Upper lobe of left lung (tissue), 6 donors: ENCODE measurements around the gene KCTD11. TPM values are rescaled to one million over a fixed set of nuclear protein-coding genes. Genes with fewer than 3 reads are reported as not detected.
A peak's percentile ranks its signal among the peaks of the same experiment; 100 is the strongest.

Source experiments
- ATAC-seq, 2 donors: fragments of 200-7000 bp; cut with Tn5 transposase; one replicate each; pipeline ENCODE4 v1.9.1; 2022; ENCODE audit warnings: mild to moderate bottlenecking in 2 of 2, moderate library complexity in 2 of 2; ENCODE audit not compliant: low FRiP score in 2 of 2
- DNase-seq, 2 donors: peaks; one replicate each; pipeline ENCODE4 v3.0.0-alpha.2; 2019 to 2020
- H3K27ac ChIP-seq, 4 donors: fragments of 200-600 bp; sonication (generic); one replicate each; pipeline ENCODE4 v1.5.1; 2016 to 2019
- H3K27me3 ChIP-seq, 4 donors: fragments of 200-600 bp; sonication (generic); one replicate each; pipeline ENCODE4 v1.5.1; 2017 to 2019
- H3K36me3 ChIP-seq, 4 donors: fragments of 200-600 bp; sonication (generic); one replicate each; pipeline ENCODE4 v1.5.1; 2016 to 2019
- H3K4me1 ChIP-seq, 4 donors: fragments of 200-600 bp; sonication (generic); one replicate each; pipeline ENCODE4 v1.5.1; 2018 to 2019
- H3K4me3 ChIP-seq, 4 donors: fragments of 200-600 bp; sonication (generic); one replicate each; pipeline ENCODE4 v1.5.1; 2017 to 2019; ENCODE audit warnings: mild to moderate bottlenecking in 2 of 4, moderate library complexity in 1 of 4
- H3K9me3 ChIP-seq, 4 donors: fragments of 200-600 bp; sonication (generic); one replicate each; pipeline ENCODE4 v1.5.1; 2018 to 2019
- EP300 ChIP-seq, 4 donors: sonication (generic); formaldehyde crosslinking; IDR thresholded peaks; one replicate each; pipeline ENCODE4 v1.5.1; 2017; ENCODE audit warnings: antibody characterized with exemption in 4 of 4, control low read depth in 2 of 4
- POLR2A ChIP-seq, 4 donors: fragments of 450-650 bp; IDR thresholded peaks; one replicate each; pipeline ENCODE4 v1.5.1; 2016 to 2017; ENCODE audit warnings: antibody characterized with exemption in 4 of 4, mild to moderate bottlenecking in 2 of 4
- POLR2AphosphoS5 ChIP-seq, 2 donors: sonication (generic); formaldehyde crosslinking; IDR thresholded peaks; one replicate each; pipeline ENCODE4 v1.5.1; 2017; ENCODE audit warnings: antibody characterized with exemption in 2 of 2
- WGBS, 2 donors: methylation state at CpG; one replicate each; pipeline ENCODE4 v1.1.5; 2017 to 2018; 5-methylcytosine and 5-hydroxymethylcytosine counted together
- total RNA-seq, 6 donors: library from RNA; depleted of rRNA in 4 of 6; stranded (reverse); fragments of >200 nt in 4 of 6; gene quantifications; one replicate each; pipeline versions ENCODE4 v1.1.0 to v1.2.1, GENCODE V29; 2016 to 2021
- TF ChIP-seq, protein P1 (sequence below), 6 experiments: fragments of 450-650 bp in 4 of 6; fragments of 200-600 bp in 2 of 6; sonication (generic) in 2 of 6; IDR thresholded peaks; one replicate each; pipeline ENCODE4 v1.5.1; 2016 to 2019; ENCODE audit warnings: antibody characterized with exemption in 6 of 6
- donor health status: DM: no; HTN: no; CAD: no; lungs with moderate emphysema.
- donor health status: DM: no; HTN: yes; CAD: no; lungs with severe emphysema.

KCTD11 gene
- total RNA-seq, 6 donors from 2014 or later = 5.2 to 13.8 (median 10.5) TPM

- H3K36me3 ChIP-seq = peaks cover 0 to 9% (median 0%) of the 10 kb centered on the region in 4 donors
- H3K27me3 ChIP-seq = no peaks in the 10 kb centered on the region
- no peaks in the 10 kb centered on the region for H3K4me1 ChIP-seq
- DNase-seq (no peak), ATAC-seq (no peak)
- H3K9me3 ChIP-seq = no peaks in the 10 kb centered on the region
- WGBS, 2 donors = 50 to 82% methylated on average over 3 to 15 of the region's 15 CpGs
- H3K27ac ChIP-seq = no peak overlapping the region
- TF ChIP-seq POLR2AphosphoS5 (IDR thresholded peaks at IDR 0.05) (no peak), EP300 (IDR thresholded peaks at IDR 0.05) (no peak), POLR2A (IDR thresholded peaks at IDR 0.05) (no peak)
- TF ChIP-seq, protein P1, sequence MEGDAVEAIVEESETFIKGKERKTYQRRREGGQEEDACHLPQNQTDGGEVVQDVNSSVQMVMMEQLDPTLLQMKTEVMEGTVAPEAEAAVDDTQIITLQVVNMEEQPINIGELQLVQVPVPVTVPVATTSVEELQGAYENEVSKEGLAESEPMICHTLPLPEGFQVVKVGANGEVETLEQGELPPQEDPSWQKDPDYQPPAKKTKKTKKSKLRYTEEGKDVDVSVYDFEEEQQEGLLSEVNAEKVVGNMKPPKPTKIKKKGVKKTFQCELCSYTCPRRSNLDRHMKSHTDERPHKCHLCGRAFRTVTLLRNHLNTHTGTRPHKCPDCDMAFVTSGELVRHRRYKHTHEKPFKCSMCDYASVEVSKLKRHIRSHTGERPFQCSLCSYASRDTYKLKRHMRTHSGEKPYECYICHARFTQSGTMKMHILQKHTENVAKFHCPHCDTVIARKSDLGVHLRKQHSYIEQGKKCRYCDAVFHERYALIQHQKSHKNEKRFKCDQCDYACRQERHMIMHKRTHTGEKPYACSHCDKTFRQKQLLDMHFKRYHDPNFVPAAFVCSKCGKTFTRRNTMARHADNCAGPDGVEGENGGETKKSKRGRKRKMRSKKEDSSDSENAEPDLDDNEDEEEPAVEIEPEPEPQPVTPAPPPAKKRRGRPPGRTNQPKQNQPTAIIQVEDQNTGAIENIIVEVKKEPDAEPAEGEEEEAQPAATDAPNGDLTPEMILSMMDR (IDR thresholded peaks at IDR 0.05) = no peak
- H3K4me3 ChIP-seq = no peak overlapping the region
Measured at GRCh38 chr17:7343250-7343649, 8.7 kb upstream of the KCTD11 start.

DNA sequence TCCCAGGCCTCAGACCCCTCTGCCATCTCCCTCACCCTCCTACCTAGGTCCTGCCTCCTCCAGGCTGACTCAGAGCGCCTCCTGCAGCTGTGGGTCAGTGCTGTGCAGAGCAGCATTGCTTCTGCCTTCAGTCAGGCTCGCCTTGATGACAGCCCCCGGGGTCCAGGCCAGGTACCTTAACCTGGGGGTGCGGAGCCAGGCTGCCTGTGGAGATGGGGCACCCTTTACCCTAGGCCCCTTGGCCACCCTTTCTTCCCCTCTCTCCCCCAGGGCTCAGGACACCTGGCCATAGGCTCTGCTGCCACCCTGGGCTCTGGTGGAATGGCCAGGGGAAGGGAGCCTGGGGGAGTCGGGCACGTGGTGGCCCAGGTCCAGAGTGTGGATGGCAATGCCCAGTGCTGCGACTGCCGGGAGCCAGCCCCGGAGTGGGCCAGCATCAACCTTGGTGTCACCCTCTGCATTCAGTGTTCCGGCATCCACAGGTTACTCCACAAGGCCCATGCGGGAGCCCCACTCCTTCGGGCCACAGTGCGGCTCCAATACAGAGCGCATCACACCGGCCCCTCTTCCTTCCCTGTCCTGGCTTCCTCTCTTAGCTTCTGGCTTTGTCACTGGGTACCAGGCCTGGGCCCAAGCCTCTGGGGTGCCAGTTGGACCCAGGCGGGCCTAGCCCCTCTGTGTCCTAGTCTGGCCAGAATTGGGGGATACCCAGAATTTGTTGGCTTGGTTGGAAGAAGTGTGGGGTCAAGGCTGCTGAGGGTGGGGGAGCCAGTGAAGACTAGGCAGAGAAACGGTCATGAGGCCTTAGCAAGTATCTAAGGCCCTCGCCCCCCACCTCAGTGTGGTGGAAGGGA, 5.0 kb upstream of the KCTD11 start:
- 78 to 83% methylated on average over 18 of the region's 18 CpGs for WGBS, 2 donors
- DNase-seq = peak in 1 of 2 donors; percentile 72

DNA sequence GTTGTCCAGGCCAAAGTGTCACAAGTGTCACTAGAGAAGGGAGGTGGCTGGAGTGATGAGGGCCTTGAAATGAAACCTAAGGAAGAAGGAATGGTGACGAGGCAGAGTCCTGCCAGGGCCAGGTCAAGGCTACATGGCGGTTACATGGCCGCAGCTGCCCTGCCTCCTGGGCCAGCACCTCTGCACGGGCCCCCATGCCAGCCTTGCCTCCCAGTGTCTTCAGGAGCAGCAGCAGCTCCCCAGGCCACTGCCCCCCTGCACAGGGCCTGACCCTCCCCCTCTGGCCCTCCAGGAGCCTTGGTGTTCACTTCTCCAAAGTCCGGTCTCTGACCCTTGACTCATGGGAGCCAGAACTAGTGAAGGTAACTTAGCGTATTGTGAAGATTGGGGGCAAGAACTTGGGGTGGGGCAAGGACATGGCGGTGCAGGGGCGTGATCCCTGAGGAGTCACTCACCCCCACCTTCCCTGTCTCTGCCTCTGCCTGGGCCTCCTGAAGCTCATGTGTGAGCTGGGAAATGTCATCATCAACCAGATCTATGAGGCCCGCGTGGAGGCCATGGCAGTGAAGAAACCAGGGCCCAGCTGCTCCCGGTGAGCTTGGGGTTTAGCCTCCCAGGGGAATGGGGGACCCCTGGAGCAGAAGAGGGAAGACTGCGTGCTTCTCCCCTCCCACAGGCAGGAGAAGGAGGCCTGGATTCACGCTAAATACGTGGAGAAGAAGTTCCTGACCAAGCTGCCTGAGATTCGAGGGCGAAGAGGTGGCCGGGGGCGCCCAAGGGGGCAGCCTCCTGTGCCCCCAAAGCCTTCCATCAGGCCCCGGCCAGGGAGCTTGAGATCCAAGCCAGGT, 4.1 kb upstream of the KCTD11 start:
- H3K36me3 ChIP-seq = peaks cover 0 to 9% (median 0%) of the 10 kb centered on the region in 4 donors
- no peaks in the 10 kb centered on the region for H3K9me3 ChIP-seq
- DNase-seq (peak in 1 of 2 donors; percentile 64), ATAC-seq (no peak)
- WGBS, 2 donors = 63 to 73% methylated on average over 10 to 19 of the region's 19 CpGs
- peaks cover 24 to 31% (median 29%) of the 10 kb centered on the region in 4 donors for H3K4me1 ChIP-seq
- H3K27me3 ChIP-seq = no peaks in the 10 kb centered on the region
- H3K27ac ChIP-seq = no peak overlapping the region
- TF ChIP-seq POLR2A (IDR thresholded peaks at IDR 0.05) (no peak), POLR2AphosphoS5 (IDR thresholded peaks at IDR 0.05) (no peak), EP300 (IDR thresholded peaks at IDR 0.05) (no peak)
- H3K4me3 ChIP-seq = no peak overlapping the region

More for the DNA sequence above, 5.0 kb upstream of the KCTD11 start:
- Histone ChIP-seq H3K27me3 (no peaks in the 10 kb centered on the region), H3K36me3 (peaks cover 0 to 9% (median 0%) of the 10 kb centered on the region in 4 donors), H3K27ac (no peak overlapping the region), H3K4me1 (peaks cover 18 to 25% (median 23%) of the 10 kb centered on the region in 4 donors), H3K4me3 (no peak overlapping the region), H3K9me3 (no peaks in the 10 kb centered on the region)
- ATAC-seq = no peak
- TF ChIP-seq POLR2AphosphoS5 (IDR thresholded peaks at IDR 0.05) (no peak), EP300 (IDR thresholded peaks at IDR 0.05) (no peak), POLR2A (IDR thresholded peaks at IDR 0.05) (no peak)
- TF ChIP-seq, protein P1 (IDR thresholded peaks at IDR 0.05) = no peak

DNA sequence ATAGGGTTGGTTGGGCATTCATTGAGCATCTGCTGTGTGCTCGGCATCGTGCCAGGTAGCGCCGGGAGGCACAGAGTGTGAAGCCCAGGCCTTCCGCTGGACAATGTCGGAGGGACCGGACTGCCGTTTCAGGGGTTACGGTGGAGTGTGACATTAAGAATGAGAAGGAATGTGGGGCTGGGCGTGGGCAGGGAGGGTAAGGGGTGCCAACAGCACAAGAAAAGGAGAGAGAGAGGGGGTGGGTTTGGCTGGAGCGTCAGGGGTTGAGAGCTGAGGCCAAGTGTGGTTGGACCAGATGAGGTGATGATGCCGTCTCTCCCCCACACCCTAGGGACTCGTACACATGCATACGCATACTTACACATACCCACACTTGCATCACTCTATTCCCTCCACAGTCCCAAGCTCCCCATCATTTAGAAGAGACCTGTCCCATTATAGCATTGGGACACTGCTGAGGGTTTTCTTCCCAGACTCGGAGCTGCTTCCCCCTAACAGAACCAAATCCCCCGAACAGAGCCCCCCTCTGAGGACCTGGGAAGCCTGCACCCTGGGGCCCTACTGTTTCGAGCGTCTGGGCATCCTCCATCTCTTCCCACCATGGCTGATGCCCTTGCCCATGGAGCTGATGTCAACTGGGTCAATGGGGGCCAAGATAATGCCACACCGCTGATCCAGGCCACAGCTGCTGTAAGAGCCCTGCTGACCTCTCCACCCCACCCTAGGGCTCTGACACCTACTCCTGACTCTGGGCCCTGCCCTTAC, 3.3 kb upstream of the KCTD11 start:
- Histone ChIP-seq H3K27me3 (no peaks in the 10 kb centered on the region), H3K4me3 (no peak overlapping the region), H3K27ac (no peak overlapping the region), H3K4me1 (peaks cover 32 to 39% (median 36%) of the 10 kb centered on the region in 4 donors), H3K9me3 (no peaks in the 10 kb centered on the region), H3K36me3 (peaks cover 0 to 3% (median 0%) of the 10 kb centered on the region in 4 donors)
- no peak for ATAC-seq
- TF ChIP-seq POLR2AphosphoS5 (IDR thresholded peaks at IDR 0.05) = no peak
- no peak for TF ChIP-seq POLR2A (IDR thresholded peaks at IDR 0.05)
- no peak for TF ChIP-seq EP300 (IDR thresholded peaks at IDR 0.05)
- TF ChIP-seq, protein P1 (IDR thresholded peaks at IDR 0.05) = no peak
- DNase-seq = no peak
- WGBS, 2 donors = 73 to 75% methylated on average over 19 of the region's 19 CpGs
